Activated effector memory CD4-positive, alpha-beta T cell treated with anti-CD3 and anti-CD28 coated beads, Interleukin-2, amount 50 U/mL, for 16 hours (primary cell): ENCODE results near the gene PHB1.
A peak's percentile ranks its signal among the peaks of the same experiment; 100 is the strongest.

Experiments
- DNase-seq: peaks from one replicate; pipeline ENCODE4 v3.0.0-alpha.2; 2020

The PHB1 gene

DNA sequence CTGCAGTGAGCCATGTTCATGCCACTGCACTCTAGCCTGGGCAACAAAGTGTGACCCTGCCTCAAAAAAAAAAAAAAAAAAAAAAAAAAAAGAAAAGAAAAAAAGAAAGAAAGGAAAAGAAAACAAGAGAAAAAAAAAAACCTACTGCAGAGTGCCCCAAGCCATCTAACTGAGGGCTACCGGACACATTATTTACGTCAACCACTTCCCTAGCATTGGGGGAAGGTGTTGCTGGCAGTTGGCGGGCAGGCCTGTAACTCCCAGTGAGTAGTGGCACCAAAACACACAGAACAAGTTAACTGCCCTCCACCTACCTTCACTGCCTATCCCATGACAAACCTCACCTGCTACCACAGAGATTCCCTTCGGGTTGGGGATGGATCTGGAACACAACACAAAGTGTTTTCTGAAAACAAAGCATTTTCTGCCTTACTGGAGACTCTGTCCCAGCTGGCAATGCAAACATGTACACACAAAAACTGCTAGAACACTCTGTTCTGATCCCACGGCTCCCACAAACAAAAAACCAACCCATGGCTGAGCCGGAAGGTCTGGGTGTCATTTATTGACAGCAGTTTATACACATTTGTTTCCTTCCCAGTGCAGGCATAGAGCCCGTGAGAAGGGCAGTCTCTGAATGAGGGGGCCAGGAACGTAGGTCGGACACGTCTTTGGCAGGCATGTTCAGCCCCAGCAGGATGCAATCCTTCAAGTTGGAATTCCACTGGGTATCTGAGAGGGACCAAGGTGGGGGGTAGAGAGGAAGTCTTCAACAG, 11.0 kb downstream of the PHB1 start:
- DNase-seq = no peak

DNA sequence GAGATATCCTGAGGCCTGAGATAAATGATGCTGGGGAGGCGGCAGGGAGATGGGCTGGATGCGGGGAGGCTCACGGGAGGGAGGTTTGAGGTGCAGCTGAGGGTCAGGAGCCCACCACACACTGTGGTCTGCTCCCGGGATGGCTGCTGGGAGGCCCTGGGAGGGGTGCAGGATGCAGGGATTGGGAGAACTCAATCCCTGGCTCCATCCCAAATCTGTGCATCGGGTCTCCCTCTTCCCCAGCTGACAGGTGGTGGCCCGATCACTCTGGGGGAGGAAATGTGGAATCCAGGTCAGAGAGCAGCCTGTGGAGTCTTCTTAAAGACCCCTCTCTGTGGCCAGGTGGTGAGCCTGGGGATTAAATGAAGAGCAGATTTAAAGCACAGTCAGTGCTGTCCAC, 12.0 kb downstream of the PHB1 start:
- peak; percentile 31 for DNase-seq

DNA sequence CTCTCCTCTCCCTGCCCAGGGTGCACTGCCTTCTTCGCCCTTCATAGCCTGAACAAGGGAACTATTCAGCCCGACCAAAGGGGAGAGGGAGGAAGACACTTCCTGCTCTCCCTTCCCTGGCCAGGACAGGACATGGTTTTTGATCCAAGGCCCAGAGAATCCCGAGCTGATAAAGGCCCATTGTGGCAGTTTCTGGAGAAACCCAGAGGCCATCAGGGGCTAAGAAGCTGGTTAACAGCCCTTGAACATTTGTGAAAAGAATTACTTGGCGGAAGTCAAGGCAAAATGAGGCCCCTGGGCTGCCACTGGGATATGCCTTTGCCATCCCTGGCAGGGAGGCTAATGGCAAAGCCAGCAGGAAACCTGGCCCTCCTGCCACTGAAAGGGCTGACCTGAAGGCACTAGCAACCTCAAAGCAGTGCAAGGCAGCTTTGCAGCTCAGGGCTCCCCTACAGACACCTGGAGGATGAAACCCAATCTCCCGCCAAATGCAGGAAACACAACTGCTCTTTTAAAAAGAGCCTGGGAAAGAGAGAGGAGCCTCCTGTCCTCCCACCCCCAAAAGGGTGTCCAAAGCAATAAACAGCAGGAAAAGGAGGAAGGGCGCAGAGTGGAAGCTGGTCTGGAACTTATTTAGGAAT, 12.6 kb downstream of the PHB1 start:
- peak; percentile 60 for DNase-seq

DNA sequence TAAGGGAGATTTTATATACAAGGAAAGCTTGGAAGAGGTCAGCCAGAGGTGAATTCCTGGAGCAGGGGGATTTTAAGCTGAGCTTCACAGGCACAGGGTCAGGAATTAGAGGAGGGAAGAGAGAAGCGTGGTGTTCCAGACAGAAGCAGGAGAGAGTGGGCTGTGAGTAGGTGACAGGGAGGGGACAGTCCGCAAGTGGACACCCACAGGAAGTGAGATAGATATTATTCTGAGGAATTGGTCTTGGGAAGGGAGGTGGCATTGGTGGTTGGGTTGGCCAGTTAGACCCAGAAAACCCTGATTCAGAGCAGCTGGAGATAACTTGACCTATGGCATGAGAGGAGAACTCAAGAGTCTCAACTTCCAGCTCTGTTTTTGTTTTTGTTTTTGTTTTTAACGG, 14.7 kb downstream of the PHB1 start:
- DNase-seq = peak; percentile 2

DNA sequence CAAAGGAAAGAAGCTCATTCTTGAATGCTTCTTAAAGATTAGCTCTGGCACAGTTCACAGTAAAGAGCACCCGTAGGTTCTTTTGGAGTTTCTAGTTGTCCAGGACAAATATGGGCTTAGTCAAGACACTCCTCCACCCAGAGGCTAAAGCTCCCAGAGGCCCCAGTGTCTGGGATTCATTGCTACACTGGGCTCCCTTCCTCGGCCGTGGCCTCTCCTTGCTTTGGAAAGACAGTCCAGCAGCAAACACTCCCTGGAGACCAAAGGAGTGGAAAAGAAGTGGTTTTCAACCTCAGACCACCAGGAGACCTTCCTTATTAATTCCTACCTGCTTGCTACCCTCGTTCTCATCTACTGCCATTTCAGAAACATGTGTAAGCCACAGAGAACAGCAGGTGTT, 17.1 kb downstream of the PHB1 start:
- peak; percentile 48 for DNase-seq

DNA sequence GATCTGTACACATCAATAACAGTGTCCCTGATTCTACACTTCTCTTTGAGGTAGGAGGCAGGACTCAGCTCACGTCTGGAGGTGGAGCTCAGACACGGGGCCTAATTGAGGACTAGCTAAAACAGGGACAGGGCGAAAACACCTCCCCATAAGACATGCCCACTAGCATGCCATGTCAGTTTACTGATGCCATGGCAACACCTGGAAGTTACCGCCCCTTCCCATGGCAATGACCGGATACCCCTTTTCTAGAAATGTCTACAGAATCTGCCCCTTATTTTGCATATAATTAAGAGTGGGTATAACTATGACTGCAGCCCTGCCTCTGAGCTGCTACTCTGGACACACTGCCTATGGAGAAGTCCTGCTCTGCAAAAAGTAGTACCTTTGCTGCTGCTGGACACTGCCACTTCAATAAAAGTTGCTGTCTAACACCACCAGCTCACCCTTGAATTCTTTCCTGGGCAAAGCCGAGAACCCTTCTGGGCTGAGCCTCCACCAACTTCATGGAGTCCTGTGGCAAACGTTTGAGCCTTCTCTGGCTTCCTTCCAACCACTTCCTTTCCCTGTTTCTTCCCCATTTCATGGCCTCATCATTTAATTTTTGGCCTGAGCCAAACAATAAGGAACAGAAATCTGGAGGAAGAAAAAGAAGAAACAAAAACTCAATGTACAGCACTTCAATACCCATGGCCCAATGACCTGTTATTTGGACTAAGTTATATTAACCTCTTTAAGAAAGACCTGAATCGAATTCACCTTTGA, 21.0 kb downstream of the PHB1 start:
- DNase-seq = no peak

DNA sequence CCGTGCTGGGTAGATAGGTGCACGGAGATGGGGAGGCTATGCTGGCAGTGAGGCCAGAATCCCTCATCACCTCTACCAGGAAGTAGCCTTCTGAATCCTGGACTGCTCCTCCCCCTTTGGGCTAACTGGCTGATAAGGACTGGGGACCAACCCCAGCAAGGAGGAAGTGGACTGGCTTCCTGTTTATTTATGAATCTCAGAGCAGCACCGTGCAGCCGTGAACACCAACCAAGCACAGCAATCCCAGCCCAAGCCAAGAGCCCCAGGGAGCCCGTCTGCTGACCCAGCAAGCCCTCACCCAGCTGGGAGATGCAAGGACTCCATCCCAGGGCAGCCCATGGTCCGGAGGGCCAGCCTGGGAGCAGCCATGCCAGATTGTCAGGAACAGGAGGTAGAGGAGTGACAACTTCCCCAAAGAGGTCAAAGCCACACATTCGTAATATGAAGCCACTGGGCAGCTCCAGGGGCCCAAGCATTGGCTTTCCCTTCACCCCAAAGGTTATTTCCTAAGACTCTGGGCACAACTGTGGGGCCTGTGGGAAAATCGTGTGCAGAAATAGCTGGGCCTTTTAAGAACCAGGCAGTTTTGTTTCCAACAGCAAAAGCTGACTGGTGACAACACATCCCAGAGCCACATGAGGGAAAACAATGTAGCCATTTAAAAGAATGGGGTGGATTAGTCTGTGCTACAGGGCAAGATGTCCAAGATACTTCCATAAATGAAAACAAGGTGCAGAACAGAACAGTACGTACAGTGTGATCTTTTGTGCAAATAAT, 23.9 kb downstream of the PHB1 start:
- DNase-seq = no peak

DNA sequence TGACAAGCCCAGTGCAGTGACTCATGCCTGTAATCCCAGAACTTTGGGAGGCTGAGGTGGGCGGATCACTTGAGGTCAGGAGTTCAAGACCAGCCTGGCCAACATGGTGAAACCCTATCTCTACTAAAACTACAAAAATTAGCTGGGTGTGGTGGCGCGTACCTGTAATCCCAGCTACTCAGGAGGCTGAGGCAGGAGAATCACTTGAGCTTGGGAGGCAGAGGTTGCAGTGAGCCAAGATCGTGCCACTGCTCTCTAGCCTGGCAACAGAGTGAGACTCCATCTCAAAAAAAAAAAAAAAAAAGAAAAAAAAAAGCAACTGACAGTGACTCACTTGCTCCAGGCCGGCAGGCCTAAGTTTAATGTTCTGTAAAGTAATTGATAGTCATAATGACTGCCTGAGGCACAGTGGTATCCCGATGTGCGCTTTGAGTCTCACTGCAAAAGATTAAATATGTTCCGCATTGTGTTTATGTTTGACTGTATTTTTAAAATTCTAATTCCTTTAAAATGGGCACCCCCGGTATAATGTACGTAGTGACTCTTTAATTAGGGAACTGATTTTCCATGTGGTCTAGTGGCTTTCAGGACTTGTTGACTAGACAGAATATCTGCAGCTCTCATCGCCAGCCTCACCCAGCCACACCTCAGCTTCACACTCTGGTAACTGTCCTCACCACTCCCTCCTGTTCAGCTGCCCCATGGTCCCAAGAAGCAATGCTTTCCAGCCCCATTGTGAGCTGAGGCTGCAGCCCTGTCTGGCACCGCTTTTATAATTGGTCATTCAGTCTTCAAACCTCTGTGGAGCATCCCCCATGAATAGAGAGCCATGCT, 25.0 kb downstream of the PHB1 start:
- peak; percentile 72 for DNase-seq

DNA sequence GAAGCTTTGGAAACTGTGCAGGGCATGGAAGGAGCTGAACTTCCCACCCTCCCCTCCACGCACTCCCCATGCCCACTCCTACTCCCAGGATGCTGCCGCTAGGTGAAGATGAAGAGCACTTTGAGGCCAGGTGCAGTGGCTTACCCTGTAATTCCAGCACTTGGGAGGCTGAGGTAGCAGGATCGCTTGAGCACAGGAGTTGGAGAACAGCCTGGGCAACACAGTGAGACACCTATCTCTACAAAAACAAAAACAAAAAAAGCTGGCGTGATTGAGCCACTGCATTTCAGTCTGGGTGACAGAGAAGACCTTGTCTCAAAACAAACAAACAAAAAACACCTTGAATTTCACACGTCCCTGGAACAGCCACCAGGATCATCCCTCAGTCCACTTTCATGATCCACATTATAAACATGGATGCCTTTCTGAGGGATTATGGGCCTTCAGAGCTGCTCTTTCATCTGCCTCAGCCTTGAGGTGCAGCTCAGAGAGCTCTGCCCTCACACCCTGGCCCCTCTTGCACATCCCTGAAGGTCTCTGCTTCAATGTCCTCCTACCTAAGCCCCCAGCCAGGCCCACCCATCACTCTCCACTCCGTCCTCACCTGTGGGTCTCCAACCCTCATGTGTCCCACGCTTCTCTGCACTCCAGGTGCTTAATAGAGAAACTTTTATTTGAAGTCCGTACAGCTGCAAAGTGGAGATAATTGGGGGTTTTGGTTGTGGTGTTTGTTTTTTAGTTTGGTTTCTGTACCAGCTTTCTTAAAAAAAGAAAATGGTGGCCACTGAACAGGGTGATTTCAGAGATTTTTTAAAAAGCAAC, 25.8 kb downstream of the PHB1 start:
- DNase-seq = no peak

DNA sequence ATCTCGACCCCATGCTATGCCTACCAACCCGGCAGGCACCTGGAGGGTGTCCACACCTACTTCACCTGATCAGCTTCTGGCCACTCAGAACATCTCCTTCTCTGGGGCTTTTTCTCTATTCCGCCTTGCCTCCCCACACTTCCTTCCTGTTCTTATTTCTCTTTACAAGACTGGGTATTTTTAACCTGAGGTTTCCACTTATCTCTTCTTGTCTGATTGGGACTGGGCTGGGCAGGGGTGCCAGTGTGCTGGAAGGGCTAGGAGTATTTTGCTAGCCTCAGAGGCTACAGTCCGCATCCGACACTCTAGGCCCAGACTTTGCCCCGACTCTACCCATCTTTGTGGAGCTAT, 26.4 kb downstream of the PHB1 start:
- DNase-seq = peak; percentile 69

DNA sequence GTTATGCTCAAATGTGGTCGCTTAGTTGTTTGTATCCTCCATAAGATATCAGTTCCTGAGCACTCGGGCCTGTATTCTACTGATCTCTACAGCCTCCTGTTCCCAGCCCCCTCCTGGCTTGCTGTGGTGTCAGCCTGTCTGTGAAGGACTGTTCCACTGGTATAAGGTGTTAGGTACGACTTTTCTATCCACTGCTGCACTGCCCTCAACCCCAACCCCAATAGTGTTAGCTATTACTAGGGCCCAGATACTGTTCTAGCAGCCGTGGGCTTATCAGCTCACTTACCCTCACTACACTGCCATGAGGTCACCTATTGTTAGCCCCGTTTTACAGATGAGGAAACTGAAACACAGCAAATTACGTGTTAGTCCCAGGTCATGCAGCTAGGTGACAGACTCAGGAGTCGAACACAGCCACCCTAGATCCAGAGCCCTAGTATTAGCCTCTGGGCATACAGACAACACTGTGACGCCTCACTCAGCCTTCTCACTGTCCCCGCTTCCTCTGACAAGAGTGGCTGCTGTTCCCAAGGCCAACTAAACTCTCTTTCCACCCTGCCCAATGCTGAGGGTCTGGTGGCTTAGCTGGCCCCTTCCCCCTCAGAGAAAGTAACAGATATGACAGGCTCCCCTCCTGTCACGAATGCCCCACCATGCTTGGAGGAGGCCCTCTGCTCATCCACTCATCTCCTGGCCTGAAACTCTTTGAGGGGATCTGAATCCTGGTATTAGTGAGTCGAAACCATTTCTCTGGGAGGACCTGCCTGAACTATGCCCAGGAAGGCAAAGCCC, 27.0 kb downstream of the PHB1 start:
- no peak for DNase-seq

DNA sequence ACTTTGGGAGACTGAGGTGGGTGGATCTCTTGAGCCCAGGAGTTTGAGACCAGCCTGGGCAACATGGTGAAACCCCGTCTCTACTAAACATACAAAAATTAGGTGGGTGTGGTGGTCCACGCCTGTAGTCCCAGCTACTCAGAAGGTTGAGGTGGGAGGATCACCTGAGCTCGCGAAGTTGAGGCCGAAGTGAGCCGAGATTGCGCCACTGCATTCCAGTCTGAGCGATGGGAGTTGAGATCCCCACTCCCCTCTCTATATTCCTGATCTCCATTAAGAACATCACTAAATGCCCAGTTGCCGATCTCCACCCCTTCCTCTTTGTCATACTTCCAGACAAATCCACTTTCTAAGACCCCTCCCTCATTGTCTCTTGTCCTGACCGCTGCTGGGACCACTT, 28.3 kb downstream of the PHB1 start:
- no peak for DNase-seq

DNA sequence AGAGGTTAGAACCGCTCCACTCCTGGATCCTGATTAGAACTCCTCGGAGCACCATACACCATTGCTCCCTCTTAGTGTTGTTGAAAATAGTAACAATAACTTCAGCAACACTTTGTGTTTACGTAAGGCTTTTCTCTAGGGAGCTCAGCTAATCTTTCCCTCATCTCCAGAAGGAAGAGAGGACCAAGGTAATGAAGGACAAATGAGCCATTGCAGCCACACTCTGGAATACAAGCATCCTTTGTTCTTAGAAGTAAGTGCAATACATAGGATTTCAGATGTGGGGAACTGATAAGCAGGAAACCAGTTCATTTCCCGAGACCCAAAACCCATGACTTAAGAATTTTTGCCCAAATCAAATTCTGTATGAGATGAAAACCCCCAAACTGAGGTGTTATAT, 29.7 kb downstream of the PHB1 start:
- DNase-seq = no peak

DNA sequence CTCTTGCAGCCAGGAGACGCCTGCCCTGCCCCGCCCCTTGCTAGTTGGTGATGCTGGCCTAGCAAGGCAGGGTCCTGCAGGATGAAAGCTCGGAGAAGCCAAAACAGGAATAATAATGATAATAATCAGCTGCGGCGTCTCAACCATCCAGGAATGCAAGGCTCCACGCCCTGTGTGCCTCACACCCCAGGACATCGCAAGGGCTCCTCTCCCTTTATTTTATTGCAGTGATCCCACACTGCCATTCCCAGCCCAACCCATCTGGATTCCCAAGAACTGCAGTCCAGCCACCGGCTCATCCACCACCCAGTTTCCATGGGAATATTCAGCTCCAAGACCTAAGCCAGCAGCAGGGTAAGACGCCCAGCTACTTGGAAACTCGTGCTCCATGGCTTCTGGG, 31.6 kb downstream of the PHB1 start:
- DNase-seq = no peak

DNA sequence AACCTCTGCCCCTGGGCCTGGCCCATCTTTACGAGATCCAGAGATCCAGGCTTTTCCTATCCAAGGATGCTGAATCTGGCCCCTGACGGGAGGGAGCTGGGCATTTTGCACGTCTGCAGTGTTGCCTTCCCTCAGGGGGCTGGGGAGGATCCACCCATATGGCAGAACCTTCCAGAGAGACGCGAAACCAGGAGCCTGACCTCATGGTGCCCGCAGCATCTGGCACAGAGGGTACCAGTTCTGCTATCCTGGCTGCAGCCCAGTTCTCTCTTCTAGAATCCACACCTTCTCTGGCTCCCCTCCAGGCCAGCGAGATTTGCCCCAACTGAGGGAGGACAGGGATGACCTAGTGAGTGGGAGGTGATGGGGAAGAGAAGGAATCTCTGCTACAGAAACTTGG, 32.1 kb downstream of the PHB1 start:
- DNase-seq = no peak

DNA sequence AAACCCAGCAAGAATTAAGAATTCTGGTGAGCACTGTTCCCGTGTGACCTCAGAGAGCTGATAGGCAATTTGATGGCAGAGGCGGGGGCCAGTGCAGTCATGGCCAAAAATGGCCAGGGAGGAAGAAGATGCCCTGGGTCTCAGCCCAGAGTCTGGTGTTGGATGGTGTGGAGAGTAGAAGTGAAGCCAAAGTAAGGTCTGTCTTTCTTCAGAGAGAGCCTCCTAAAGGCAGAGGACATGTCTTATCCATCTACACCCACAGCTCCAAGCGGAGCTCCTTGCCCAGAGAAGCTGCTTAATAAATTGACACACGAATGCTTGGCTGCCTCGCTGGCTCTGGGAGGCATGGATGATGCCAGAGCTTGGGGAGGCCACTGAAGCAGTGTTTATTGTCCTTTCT, 32.9 kb downstream of the PHB1 start:
- no peak for DNase-seq

DNA sequence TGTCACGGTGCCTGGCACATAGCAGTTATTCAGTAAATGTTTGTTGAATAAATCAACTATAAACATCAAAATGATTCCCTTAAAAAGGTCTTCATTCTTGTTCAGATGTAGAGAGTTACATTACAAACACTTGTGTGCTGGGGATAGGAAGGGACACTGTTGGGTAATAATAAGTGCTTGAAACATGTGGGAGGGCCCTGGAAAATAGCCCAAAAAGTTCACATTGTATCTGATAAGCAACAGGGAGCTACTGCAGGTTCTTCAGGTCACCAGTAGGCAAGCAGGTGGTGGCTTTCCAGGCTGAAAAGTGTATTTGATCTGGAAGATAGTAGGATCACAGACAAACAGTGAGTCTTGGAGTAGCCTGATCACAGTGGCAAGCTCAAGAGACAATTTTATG, 33.6 kb downstream of the PHB1 start:
- DNase-seq = no peak

DNA sequence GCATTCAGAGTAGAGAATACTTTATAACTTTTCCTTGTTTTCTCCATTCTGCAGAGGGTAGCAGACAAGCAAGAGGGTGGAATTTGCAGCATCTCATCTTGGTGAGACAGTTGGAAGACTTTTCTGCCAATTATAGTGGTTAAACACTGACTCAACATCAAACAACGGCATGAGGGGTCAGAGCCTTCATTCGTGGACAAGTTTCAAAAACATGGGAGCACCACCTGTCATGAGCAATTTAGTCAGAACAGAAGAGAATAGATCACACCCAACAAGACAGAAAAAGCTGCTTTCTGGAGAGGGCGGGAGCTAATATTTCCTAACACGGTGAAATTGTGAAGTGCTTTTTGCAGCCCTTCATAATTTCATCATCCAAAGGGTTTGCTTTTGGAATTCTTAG, 34.8 kb downstream of the PHB1 start:
- DNase-seq = no peak

DNA sequence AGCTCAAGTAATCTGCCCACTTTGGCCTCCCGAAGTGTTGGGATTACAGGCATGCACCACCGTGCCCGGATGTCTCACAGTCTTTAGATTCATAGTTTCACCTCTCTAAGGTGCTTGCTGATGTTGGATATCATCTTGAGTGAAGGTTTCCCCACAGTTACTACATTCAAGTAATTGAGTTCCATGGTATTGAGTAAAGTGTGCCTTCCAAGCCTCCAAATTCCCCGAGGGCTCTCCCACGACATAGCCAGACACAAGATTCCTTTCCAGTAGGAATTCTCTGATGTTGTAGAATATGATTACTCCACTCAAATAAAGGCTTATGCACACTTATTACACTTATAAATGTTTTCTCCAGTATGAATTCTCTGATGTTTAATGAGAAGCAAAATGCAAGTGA, 36.4 kb downstream of the PHB1 start:
- no peak for DNase-seq

DNA sequence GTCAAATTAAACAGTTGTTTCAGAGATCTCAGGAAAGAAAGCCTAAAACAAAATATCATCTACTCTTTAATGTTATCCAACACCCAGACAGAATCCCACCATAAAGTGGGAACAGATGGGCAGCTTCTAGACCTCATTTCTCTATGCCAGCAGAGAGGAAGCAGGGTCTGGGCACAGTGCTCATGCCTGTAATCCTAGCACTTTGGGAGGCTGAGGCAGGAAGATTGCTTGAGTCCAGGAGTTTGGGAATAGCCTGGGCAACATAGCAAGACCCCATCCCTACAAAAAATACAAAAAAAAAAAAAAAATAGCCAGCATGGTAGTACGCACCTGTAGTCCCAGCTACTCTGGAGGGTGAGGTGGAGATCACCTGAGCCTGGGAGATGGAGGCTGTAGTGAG, 39.1 kb downstream of the PHB1 start:
- DNase-seq = no peak

DNA sequence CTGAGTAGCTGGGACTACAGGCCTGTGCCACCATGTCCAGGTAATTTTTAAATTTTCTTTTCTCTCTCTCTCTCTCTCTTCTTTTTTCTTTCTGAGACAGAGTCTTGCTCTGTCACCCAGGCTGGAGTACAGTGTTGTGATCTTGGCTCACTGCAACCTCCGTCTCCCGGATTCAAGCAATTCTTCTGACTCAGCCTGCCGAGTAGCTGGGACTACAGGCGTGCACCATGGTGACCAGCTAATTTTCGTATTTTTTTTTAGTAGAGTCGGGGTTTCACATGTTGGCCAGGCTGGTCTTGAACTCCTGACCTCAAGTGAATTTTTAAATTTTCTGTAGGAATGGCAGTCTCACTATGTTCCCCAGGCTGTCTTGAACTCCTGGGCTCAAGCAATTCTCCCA, 41.6 kb downstream of the PHB1 start:
- no peak for DNase-seq
